GM18873 (cell line): ENCODE data around the gene ABHD16A.

Experiments used
- ATAC-seq: cut with Tn5 transposase; IDR thresholded peaks from one replicate; pipeline ENCODE4 v1.9.1; 2021; ENCODE audit warnings: mild to moderate bottlenecking, moderate library complexity, moderate number of reproducible peaks; ENCODE audit not compliant: unreplicated experiment, low FRiP score

The ABHD16A gene

DNA sequence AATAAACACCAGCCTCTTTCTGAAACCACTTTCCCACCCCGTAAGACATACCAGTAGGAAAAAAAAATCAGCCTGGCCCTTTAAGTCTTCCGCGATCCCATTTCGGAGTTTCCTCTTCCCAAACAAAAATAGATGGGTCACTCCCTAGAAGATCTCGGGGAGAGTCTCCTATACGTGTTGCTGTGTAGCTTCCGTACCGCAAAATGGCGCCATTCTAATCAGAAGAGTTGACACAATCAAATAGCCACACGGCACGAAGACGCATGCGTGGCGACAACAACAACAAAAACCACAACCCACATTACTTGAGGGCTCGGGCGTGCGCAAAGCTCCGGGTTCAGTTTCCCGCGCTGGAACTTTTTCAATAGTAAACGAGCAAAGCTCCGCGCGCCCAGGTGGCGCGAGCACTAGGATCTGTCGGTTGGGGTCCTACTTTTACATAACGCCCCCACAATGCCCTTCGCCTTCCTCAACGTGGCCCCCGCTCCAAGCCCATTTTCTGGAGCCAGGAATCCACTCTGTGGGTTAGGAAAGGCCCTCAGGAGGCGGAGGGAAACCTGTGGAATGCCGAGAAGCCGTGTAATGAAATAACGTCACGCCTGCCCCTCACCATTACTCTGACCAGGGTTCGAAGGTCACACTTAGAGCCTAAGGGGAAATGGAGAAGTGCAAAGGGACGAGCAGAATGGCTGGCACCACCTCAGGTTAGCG lies 38.2 kb downstream of the ABHD16A start, which contains the start of gene GPANK1:
GPANK1 (minus strand) TSS at position 208 of the 711 bp plus-strand sequence. CDS start 519 bp downstream, outside the sequence.
- no peak for ATAC-seq

DNA sequence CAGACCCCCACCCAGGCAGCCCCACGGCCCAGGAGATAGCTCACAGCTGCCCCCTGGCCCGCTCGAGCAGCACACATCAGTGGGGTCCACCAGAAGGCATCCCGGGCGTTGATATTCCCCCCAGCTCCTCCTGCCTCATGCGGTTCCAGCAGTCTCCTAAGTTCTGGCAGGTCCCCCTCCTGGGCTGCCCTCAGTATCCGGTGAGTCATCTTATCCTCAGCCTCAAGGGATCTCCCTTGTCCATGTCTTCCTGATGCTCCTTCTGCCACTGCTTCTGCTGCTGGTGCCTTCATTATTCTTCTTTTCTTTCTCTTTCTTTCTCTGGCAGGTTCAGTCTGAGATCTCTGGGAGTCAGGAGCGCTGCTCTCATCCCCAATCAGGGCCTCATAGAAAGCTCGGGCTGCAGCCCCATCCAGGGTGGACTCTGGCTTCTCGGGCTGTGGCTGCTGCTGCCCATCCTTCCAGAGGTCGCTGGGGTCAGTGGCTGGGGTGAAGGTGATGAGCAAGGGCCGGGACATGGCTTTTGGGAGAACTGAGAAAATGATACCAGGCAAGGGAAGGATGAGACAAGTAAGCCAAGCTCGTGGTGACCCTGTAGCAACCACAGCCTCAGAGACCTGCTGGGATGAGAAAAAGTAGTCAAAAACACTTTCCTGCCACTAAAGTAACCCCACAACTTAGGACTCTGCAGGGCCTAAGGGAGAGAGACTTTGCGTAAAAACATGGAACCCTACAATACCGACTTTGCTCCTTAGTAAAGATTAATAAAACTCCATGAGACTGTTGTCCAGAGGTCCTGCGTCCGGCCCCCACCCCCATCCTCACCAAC lies 38.9 kb downstream of the ABHD16A start:
- no peak for ATAC-seq

DNA sequence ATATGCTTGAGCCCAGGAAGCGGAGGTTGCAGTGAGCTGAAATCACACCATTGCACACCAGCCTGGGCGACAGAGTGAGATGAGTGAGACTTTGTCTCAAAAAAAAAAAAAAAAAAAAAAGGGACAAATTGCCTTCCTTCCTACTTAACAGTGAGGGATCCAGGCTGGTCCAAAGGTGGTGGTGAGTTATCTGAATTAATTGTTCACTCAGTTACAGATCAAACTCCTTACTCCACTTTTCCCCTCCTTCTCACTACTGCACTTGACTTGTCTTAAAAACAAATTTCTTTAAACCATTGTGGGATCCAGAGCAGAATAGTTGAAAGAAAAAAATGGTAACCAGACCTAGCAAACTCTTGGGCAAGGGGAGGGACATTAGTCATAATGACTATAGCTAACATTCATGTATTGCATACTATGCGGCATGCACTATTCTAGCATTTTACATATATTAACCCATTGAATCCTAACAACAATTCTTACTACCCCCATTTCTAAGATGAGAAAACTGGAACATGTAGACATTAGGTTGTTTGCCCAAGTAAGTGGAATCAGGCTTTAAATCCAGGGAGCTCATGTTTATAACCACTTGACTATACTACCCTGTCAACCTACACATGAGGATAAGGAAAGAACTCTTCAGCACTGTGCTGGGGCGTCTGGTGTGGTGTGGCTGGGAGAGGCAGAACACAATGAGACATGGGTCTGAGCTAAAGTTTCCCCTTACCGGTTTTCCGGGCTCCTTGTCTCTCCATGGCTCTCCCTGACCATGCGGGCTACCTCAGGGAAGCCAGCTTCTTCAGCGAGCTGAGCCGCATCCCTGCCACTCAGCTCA lies 39.8 kb downstream of the ABHD16A start:
- no peak for ATAC-seq

GRCh38 chr6:31662124-31662723 lies 40.9 kb downstream of the ABHD16A start:
- ATAC-seq = no peak

DNA sequence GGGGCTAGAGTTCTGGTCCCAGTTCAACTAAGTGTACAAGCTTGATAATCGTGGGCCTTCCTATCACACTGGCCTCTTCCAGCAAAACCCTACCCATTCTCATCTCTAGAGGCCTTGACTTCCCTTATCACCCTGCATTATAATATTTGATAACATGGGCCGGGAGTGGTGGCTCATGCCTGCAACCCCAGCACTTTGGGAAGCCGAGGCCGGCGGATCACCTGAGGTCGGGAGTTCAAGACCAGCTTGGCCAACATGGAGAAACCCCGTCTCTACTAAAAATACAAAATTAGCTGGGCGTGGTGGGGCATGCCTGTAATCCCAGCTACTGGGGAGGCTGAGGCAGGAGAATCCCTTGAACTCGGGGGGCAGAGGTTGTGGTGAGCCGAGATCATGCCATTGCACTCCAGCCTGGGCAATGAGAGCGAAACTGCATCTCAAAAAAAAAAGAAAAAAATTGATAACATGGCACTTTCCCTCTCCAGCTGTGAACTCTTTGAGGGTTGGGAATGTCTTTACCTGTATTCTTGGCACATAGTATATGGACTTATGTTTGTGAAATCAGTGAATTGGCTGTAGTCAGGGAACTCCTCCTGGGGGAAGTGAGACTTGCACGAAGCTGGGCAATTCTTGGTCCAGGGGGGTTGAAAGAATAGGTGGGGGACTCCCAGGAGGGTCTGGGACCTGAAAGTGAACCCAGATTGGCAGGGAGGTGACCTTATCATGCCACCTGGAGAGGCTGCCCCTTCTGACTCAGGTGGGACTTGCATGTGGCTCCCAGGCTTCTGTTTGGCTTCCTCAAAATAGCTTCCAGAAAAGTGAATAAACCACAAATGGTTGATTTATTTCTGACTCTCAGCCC lies 41.6 kb downstream of the ABHD16A start:
- no peak for ATAC-seq

DNA sequence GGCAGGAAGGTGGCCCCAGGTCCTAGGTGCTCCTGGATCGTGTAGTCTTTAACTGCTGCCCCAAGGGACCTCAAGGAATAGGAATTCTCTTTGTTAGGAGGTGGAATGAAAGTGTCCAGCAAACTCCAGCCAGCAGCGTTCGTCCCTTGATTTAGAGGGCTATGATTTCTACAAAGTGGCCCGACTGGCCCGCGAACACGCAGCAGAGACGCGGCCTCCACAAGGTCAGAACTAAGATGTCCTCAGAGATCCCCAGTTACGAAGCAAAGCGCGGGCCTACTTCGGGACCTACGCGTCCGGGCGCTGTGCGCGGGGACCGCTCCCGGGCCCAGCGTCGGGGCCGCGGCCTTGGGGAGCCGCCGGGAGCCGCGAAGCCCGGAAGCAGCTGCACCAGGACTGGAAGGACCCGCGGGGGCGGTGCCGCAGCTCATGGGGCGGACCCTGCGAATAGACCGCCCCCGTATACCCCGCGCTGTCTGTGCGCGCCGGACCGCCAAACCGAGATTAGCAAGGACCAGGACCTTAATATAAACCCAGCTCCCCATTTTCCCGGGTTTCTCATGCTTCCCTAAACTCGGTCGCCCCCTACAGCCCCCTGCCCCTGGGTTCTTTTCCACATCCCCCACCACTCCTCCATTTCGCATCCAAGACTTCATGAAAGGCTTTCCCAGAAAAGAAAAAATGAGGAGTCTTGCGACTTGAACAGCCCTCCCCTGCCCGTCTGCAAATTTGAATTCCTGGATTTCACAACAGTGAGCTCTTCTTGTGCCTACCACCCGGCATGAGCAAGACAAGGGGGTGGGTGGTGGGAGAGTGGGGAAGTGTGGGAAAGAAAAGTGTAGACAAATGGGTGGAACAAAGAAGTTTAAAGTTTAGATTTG lies 42.5 kb downstream of the ABHD16A start, which contains the start of gene C6orf47:
C6orf47 (minus strand) TSS at position 398 of the 881 bp plus-strand sequence. CDS start 831 bp downstream, outside the sequence.
- no peak for ATAC-seq

GRCh38 chr6:31659649-31660380 lies 43.3 kb downstream of the ABHD16A start:
- no peak for ATAC-seq

GRCh38 chr6:31658983-31659648 lies 44.0 kb downstream of the ABHD16A start:
- ATAC-seq = no peak

DNA sequence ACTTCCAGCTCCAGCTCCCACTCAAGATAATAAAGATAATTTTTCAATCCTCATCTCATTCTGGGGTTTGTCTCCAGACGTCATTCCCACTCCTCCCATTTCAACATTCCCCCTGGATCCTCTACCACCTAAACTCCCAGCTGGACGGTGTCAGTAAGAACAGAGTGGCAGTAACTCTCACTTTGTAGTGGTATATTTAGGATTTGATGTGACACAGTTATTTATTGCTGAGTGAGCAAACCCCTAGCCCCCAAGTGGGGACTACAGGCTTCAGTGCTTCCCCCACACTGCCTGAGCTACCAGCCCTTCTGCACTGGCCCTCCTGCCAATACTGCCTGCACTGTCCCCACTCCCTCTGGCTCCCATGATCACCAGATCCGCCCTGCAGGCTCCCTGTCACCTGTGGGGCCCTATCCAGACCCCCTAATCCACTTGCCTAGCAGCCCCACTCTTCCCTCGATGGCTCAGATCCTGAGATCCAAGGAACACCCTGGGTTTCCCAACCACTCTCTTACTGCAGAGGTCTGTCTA lies 44.9 kb downstream of the ABHD16A start:
- no peak for ATAC-seq

DNA sequence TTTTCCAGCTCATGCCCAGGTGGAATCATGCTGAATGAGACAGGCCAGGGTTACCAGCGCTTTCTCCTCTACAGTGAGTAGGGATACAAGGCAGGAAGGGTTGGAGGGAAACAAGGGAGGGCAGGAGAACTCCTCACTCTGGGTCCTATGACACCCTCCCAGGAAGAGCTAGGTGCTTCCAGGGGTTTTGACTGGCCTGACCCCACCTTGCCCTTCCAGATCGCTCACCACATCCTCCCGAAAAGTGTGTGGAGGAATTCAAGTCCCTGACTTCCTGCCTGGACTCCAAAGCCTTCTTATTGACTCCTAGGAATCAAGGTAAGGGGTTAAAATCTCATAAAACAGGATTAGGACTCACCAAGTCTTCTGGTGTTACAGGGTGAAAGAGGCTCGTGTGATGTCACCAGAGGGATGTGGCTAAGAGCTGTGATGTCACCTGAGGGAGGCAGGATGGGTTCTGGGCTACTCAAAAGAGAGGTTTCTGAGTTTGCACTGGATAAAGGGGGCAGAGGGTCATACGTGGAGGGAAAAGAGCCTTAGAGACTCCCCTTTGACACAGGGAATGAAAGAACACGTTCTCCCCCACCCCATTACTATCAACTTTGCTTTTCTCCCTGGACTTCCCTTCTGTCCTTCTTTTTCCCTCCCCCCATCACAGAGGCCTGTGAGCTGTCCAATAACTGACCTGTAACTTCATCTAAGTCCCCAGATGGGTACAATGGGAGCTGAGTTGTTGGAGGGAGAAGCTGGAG lies 45.5 kb downstream of the ABHD16A start:
- ATAC-seq = no peak

DNA sequence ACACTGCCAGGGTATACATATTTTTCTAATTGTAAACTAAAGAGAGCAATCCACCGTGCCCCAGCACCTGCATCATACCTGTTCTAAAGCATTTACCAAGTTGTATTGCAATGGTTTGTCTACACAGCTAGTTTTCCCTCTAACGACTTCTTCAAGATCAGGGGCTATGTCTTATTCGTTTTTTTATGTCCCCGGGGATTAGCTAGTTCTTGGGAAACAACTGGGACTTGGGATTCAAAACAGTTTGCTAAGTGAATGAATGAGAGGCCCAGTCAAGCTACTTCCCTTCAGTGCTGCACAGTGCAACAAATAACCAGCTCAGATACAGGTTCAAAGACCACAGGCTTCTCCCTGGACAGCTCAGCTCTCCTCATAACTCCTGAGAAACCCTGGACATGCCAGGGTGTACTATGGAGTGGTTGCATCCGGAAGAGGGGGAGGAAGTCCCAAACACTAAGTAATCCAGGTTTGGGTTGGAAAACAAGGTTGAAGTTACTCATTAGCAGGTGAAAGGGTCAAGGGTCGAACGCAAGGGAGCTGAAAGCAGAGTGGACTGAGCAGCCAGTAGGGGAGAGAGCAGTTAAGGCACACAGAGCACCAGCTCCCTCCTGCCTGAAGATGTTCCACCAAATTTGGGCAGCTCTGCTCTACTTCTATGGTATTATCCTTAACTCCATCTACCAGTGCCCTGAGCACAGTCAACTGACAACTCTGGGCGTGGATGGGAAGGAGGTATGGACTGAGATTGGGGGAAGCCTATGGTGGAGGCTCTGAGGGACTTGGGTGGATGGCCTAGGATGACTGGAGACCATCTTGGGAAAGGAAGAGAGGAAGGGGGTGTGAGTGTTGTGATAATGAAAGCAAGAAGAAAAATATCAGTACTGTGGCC lies 47.5 kb downstream of the ABHD16A start, which contains the start of gene APOM:
APOM (plus strand) TSS at position 546 of the 889 bp plus-strand sequence; CDS start at position 619, 73 bp downstream.
- ATAC-seq = no peak

DNA sequence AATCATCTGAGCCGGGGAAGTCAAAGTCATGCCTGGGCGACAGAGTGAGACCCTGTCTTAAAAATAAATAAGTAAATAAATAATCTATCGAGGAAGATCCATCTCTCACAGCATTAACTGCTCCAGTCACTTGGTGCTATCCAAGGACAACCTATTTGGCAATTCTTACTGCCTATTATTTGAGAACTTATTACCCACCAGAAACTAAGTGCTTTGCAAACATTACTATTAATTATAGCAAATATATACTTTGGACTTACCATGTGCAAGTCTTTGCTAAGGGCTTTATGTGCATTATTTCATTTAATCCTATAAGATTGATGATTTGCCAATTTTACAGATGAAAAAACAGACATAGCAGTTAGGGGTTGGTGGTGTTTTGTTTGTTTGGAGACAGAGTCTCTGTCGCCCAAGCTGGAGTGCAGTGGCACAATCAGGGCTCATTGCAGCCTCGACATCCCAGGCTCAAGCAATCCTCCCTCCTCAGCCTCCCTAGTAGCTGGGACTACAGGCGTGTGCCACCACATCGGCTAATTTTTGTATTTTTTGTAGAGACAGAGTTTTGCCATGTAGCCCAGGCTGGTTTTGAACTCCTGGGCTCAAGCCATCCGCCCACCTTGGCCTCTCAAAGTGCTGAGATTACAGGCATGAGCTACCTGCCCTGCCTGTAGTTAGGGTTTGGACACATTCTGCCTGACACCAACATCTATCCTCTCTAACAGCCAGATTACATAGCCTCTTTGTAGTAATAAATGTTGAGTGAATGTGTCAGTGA lies 48.4 kb downstream of the ABHD16A start:
- ATAC-seq = no peak

GRCh38 chr6:31652925-31653724 lies 50.0 kb downstream of the ABHD16A start:
- peak; percentile 48 for ATAC-seq
